ENCODE results near the gene SOD3.

The SOD3 gene

GRCh38 chr4:24778464-24779225, 16.7 kb upstream of the SOD3 start:
- no peaks in the 10 kb centered on the region for H3K9me3 ChIP-seq (ENCODE audit: control insufficient read depth, insufficient read depth, low read depth, low read length)
- no peak overlapping the region for H3K4me3 ChIP-seq (ENCODE audit: low read depth, low read length)
- H3K27ac ChIP-seq (ENCODE audit: extremely low read depth, low read depth, low read length), result no peak overlapping the region
- TF ChIP-seq ZSCAN23 (tag by site-specific recombination; IDR thresholded peaks at IDR 0.05), result no peak
- no peaks in the 10 kb centered on the region for H3K36me3 ChIP-seq (ENCODE audit: control insufficient read depth in 2 of 2, insufficient read depth in 1 of 2, low read length in 2 of 2)
- POLR2A ChIA-PET, result no interaction called here
- CTCF ChIA-PET, result interaction anchor here (0.6 kb wide), 1 partner anchor 366 kb away, joined by 3 read pairs; no protein-coding TSS in a partner anchor
- H3K4me1 ChIP-seq (ENCODE audit: control insufficient read depth, insufficient read depth, low read length), result no peaks in the 10 kb centered on the region

GRCh38 chr4:24780936-24781495, 14.4 kb upstream of the SOD3 start:
- H3K4me1 ChIP-seq (ENCODE audit: control insufficient read depth, insufficient read depth, low read length), result no peaks in the 10 kb centered on the region
- H3K4me3 ChIP-seq (ENCODE audit: low read depth, low read length), result no peak overlapping the region
- ChIA-PET POLR2A (no interaction called here), CTCF (interaction anchor here (0.6 kb wide), 1 partner anchor 199 kb away, joined by 4 read pairs; no protein-coding TSS in a partner anchor)
- no peak overlapping the region for H3K27ac ChIP-seq (ENCODE audit: extremely low read depth, low read depth, low read length)
- H3K36me3 ChIP-seq (ENCODE audit: control insufficient read depth in 2 of 2, insufficient read depth in 1 of 2, low read length in 2 of 2), result no peaks in the 10 kb centered on the region
- no peaks in the 10 kb centered on the region for H3K9me3 ChIP-seq (ENCODE audit: control insufficient read depth, insufficient read depth, low read depth, low read length)
- TF ChIP-seq ZFP41 (tag by site-specific recombination; IDR thresholded peaks at IDR 0.05; ENCODE audit: borderline replicate concordance) (no peak), ZNF239 (tag by site-specific recombination; IDR thresholded peaks at IDR 0.05) (no peak), ZNF416 (tag by site-specific recombination; IDR thresholded peaks at IDR 0.05) (no peak), KLF1 (tag by site-specific recombination; IDR thresholded peaks at IDR 0.05) (no peak), ZBTB10 (tag by site-specific recombination; IDR thresholded peaks at IDR 0.05) (no peak), ZFP37 (tag by site-specific recombination; IDR thresholded peaks at IDR 0.05) (no peak), INSM2 (tag by site-specific recombination; IDR thresholded peaks at IDR 0.05) (no peak), ZNF23 (tag by site-specific recombination; IDR thresholded peaks at IDR 0.05; ENCODE audit: borderline replicate concordance) (no peak), ZNF433 (tag by site-specific recombination; IDR thresholded peaks at IDR 0.05; ENCODE audit: low read depth) (no peak), GLIS2 (tag by site-specific recombination; IDR thresholded peaks at IDR 0.05) (no peak), ZNF211 (tag by site-specific recombination; IDR thresholded peaks at IDR 0.05; ENCODE audit: low read depth) (no peak), OVOL3 (tag by site-specific recombination; IDR thresholded peaks at IDR 0.05) (no peak), ZNF529 (tag by site-specific recombination; IDR thresholded peaks at IDR 0.05; ENCODE audit: insufficient replicate concordance) (no peak), ZNF76 (tag by site-specific recombination; IDR thresholded peaks at IDR 0.05; ENCODE audit: borderline replicate concordance, low read depth) (no peak)

- ChIA-PET POLR2A (no interaction called here), CTCF (interaction anchor here (1.1 kb wide), 1 partner anchor 10 kb away, joined by 3 read pairs; no protein-coding TSS in a partner anchor)
- Histone ChIP-seq H3K9me3 (ENCODE audit: control insufficient read depth, insufficient read depth, low read depth, low read length) (no peaks in the 10 kb centered on the region), H3K4me3 (ENCODE audit: low read depth, low read length) (no peak overlapping the region), H3K27ac (ENCODE audit: extremely low read depth, low read depth, low read length) (no peak overlapping the region), H3K36me3 (ENCODE audit: control insufficient read depth in 2 of 2, insufficient read depth in 1 of 2, low read length in 2 of 2) (no peaks in the 10 kb centered on the region), H3K4me1 (ENCODE audit: control insufficient read depth, insufficient read depth, low read length) (no peaks in the 10 kb centered on the region)
- TF ChIP-seq ZNF341 (tag by site-specific recombination; IDR thresholded peaks at IDR 0.05; ENCODE audit: low read depth), result no peak
- TF ChIP-seq ZSCAN30 (tag by site-specific recombination; IDR thresholded peaks at IDR 0.05), result 0 out of 2 replicates have a peak, but pooled peaks have one; percentile 28
- TF ChIP-seq ZBTB17 (tag by site-specific recombination; IDR thresholded peaks at IDR 0.05), result peak; percentile 59
- TF ChIP-seq ZNF639 (tag by site-specific recombination; IDR thresholded peaks at IDR 0.05), result no peak
- peak; percentile 84 for TF ChIP-seq FEZF1 (tag by site-specific recombination; IDR thresholded peaks at IDR 0.05)
- no peak for TF ChIP-seq ZNF596 (tag by site-specific recombination; IDR thresholded peaks at IDR 0.05)
- peak; percentile 34 for TF ChIP-seq SETDB1 (IDR thresholded peaks at IDR 0.05; ENCODE audit: insufficient read length, low read length)
Measured at GRCh38 chr4:24781999-24782745, 13.2 kb upstream of the SOD3 start.

Data from HEK293 (cell line).